HepG2 (cell line): Measurements from ENCODE around the gene IGF2BP3.

Source experiments
- JARID2 ChIP-seq: sonication (generic); formaldehyde crosslinking; IDR thresholded peaks from 2 replicates; pipeline ENCODE4 v1.8.1; 2023; ENCODE audit warnings: missing genetic modification reagents, inconsistent platforms; ENCODE audit not compliant: insufficient replicate concordance
- ZFP37 ChIP-seq: sonication (generic); formaldehyde crosslinking; IDR thresholded peaks from 2 replicates; pipeline ENCODE4 v1.4.0; 2020; ENCODE audit warnings: missing genetic modification reagents, borderline replicate concordance

- TF ChIP-seq JARID2 (CRISPR knock-in tag) = no peak
- no peak for TF ChIP-seq ZFP37 (CRISPR knock-in tag)
These were observed 65.1 kb downstream of the IGF2BP3 start for GRCh38 chr7:23405240-23405618.
